Activated B cell treated with CpG ODN at 0.5 μM for 24 hours (primary cell): Measurements from ENCODE around the gene SDHC. TPM values are rescaled to one million over a fixed set of nuclear protein-coding genes. Genes with fewer than 3 reads are reported as not detected.

Experiments
- ATAC-seq: fragments of 200-7000 bp; cut with Tn5 transposase; one replicate; pipeline ENCODE4 v1.10.0; 2021; ENCODE audit warnings: low read depth, mild to moderate bottlenecking, moderate library complexity
- CTCF ChIA-PET: fragments of 350-600 bp; sonication (Branson Sonifier 250); formaldehyde crosslinking; loops from one replicate; lab custom pipeline; 2021; ENCODE audit warnings: antibody characterized with exemption; lab: Charles Lee
- POLR2A ChIA-PET: fragments of 350-600 bp; sonication (Branson Sonifier 250); formaldehyde crosslinking; loops from one replicate; lab custom pipeline; 2021; ENCODE audit warnings: antibody characterized with exemption; lab: Charles Lee
- DNase-seq: peaks from one replicate; pipeline ENCODE4 v3.0.0; 2022
- H3K27ac Mint-ChIP-seq: one replicate; pipeline ENCODE4 v1.8.0; 2020; ENCODE audit warnings: mixed read lengths
- H3K27me3 Mint-ChIP-seq: one replicate; pipeline ENCODE4 v1.8.0; 2021; ENCODE audit warnings: mixed read lengths
- H3K36me3 Mint-ChIP-seq: one replicate; pipeline ENCODE4 v1.8.0; 2021; ENCODE audit warnings: low read depth, mixed read lengths
- H3K4me1 Mint-ChIP-seq: one replicate; pipeline ENCODE4 v1.8.0; 2021; ENCODE audit warnings: mixed read lengths
- H3K4me3 Mint-ChIP-seq: one replicate; pipeline ENCODE4 v1.8.0; 2020; ENCODE audit warnings: mild to moderate bottlenecking, mixed read lengths
- H3K9me3 Mint-ChIP-seq: one replicate; pipeline ENCODE4 v1.8.0; 2020; ENCODE audit warnings: mixed read lengths
- intact Hi-C: fragments of 100-400 bp; cut with micrococcal nuclease; formaldehyde crosslinking; loops from one replicate; pipeline ENCODE4 v1.15.1; 2024
- total RNA-seq: library from RNA; stranded (reverse); gene quantifications from 2 replicates; pipeline ENCODE4 v1.2.3, GENCODE V29; 2022
- TF ChIP-seq, protein P1 (sequence below): fragments of 200-600 bp; IDR thresholded peaks from one replicate; pipeline ENCODE4 v1.8.0; 2022; ENCODE audit warnings: antibody characterized with exemption, mild to moderate bottlenecking

SDHC gene
- total RNA-seq, 1 donor from 2014 or later, result 160 TPM

DNA sequence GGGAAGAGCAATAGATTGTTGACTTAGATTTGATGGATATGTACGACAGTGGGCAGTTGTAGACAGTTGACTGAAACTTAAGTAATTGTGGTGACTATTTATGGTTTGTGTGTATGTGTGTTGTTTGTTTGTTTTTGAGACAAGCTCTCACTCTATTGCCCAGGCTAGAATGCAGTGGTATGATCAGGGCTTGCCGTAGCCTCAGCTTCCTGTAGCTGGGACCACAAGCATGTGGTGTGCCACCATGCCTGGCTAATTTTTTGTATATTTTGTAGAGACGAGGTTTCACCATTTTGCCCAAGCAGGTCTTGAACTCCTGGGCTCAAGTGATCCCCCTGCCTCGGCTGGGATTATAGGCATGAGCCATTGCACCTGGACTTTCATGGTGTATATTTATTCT lies 9.8 kb downstream of the SDHC start:
- H3K4me3 Mint-ChIP-seq, result no peak overlapping the region
- H3K4me1 Mint-ChIP-seq, result no peaks in the 10 kb centered on the region
- no peaks in the 10 kb centered on the region for H3K27me3 Mint-ChIP-seq
- H3K9me3 Mint-ChIP-seq, result no peaks in the 10 kb centered on the region
- H3K27ac Mint-ChIP-seq, result no peak overlapping the region
- ChIA-PET POLR2A (no interaction called here), CTCF (no interaction called here)
- intact Hi-C loops, result no loop called here
- peaks cover 40% of the 10 kb centered on the region for H3K36me3 Mint-ChIP-seq
- no peak for DNase-seq
- no peak for ATAC-seq
- TF ChIP-seq, protein P1, sequence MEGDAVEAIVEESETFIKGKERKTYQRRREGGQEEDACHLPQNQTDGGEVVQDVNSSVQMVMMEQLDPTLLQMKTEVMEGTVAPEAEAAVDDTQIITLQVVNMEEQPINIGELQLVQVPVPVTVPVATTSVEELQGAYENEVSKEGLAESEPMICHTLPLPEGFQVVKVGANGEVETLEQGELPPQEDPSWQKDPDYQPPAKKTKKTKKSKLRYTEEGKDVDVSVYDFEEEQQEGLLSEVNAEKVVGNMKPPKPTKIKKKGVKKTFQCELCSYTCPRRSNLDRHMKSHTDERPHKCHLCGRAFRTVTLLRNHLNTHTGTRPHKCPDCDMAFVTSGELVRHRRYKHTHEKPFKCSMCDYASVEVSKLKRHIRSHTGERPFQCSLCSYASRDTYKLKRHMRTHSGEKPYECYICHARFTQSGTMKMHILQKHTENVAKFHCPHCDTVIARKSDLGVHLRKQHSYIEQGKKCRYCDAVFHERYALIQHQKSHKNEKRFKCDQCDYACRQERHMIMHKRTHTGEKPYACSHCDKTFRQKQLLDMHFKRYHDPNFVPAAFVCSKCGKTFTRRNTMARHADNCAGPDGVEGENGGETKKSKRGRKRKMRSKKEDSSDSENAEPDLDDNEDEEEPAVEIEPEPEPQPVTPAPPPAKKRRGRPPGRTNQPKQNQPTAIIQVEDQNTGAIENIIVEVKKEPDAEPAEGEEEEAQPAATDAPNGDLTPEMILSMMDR, result no peak

DNA sequence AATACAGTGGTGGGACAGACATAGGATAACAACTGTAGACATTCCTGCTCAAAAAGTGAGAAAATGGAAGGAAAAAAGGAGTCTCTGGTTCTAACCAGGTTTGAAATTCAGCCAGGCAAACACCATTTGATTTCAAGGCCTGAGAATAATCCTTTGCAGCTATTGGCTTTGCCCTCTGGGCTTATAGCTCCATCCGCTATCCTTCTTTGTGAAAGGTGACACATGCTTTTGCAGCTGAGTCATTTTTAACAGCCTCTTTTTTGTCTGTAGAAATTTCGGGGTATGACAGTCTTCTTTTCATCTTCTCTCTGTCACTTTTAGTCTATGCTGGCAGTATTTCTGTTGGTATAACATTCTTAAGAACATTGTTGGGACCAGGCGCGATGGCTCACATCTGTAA lies 16.2 kb downstream of the SDHC start:
- CTCF ChIA-PET, result no interaction called here
- Mint-ChIP-seq H3K36me3 (peaks cover 77% of the 10 kb centered on the region), H3K9me3 (no peaks in the 10 kb centered on the region), H3K4me1 (no peaks in the 10 kb centered on the region), H3K4me3 (no peak overlapping the region), H3K27me3 (no peaks in the 10 kb centered on the region), H3K27ac (no peak overlapping the region)
- intact Hi-C loops, result no loop called here
- POLR2A ChIA-PET, result interaction anchor here (0.7 kb wide), 1 partner anchor 129 kb away, joined by 13 read pairs; no protein-coding TSS in a partner anchor
- no peak for DNase-seq
- no peak for ATAC-seq
- TF ChIP-seq, protein P1, result no peak

DNA sequence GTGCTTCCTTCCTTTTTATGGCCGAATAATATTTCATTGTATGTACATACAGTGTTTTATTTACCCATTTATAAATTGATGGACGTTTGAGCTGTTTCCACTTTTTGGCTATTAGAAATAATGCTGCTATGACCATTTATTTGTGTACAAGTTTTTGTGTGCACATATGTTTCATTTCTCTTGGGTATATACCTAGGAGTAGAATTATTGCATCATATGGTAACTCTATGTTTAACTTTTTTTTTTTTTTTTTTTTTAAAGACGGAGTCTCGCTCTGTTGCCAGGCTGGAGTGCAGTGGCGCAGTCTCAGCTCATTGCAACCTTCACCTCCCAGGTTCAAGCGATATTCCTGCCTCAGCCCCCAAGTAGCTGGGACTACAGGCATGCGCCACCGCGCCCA lies 19.0 kb downstream of the SDHC start:
- intact Hi-C loops, result no loop called here
- Mint-ChIP-seq H3K27ac (no peak overlapping the region), H3K27me3 (no peaks in the 10 kb centered on the region), H3K4me3 (no peak overlapping the region), H3K9me3 (no peaks in the 10 kb centered on the region), H3K36me3 (peaks cover 79% of the 10 kb centered on the region), H3K4me1 (no peaks in the 10 kb centered on the region)
- POLR2A ChIA-PET, result no interaction called here
- CTCF ChIA-PET, result no interaction called here
- ATAC-seq, result no peak
- TF ChIP-seq, protein P1, result no peak
- no peak for DNase-seq

DNA sequence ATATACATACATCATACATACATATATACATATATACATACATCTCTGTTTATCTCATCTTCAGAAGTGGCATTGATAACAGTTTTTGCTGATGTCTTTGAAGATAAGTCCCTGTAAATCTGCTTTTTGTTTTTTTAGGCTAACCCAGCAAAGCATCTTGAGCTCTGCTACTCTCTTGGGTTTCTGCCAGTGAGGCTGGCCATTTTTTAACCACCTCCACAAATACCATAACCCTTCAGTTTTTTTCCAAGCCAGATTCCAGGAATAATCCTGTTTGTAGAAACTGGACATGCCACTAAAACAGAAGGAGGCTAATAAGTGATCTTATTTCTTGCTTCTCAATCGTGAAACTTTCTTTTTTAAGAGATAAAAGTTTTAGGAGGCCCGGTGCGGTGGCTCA lies 21.6 kb downstream of the SDHC start:
- H3K4me3 Mint-ChIP-seq, result no peak overlapping the region
- ChIA-PET CTCF (no interaction called here), POLR2A (no interaction called here)
- DNase-seq, result no peak
- TF ChIP-seq, protein P1, result no peak
- H3K36me3 Mint-ChIP-seq, result peaks cover 70% of the 10 kb centered on the region
- no peaks in the 10 kb centered on the region for H3K27me3 Mint-ChIP-seq
- intact Hi-C loops, result no loop called here
- H3K4me1 Mint-ChIP-seq, result peaks cover 2% of the 10 kb centered on the region
- H3K9me3 Mint-ChIP-seq, result no peaks in the 10 kb centered on the region
- no peak overlapping the region for H3K27ac Mint-ChIP-seq
- ATAC-seq, result no peak

DNA sequence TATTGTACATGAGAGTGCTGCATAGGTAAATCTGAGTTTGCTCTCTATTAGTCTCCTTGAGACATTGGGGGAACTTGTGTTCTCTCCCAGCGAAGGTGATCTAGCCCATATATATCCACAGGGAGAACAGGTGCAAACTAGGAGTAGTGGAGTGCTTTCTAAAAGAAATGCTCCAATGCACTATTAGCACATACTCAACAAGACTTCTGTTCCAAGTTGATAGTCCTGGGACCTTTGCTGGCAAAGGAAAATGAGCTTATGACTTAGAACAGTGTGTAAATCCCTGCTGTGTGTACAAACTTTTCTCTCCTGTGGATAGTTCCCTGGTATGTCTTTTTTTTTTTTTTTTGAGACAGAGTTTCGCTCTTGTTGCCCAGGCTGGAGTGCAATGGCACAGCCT lies 28.0 kb downstream of the SDHC start:
- DNase-seq (no peak), ATAC-seq (no peak)
- CTCF ChIA-PET, result interaction anchor here (0.6 to 1.6 kb wide), 2 partner anchors 42 to 115 kb away, joined by 3 read pairs; no protein-coding TSS in a partner anchor
- H3K4me3 Mint-ChIP-seq, result no peak overlapping the region
- intact Hi-C loops, result no loop called here
- no peaks in the 10 kb centered on the region for H3K27me3 Mint-ChIP-seq
- no peaks in the 10 kb centered on the region for H3K9me3 Mint-ChIP-seq
- TF ChIP-seq, protein P1, result no peak
- H3K36me3 Mint-ChIP-seq, result peaks cover 59% of the 10 kb centered on the region
- POLR2A ChIA-PET, result interaction anchor here (0.6 kb wide), 1 partner anchor 40 kb away, joined by 3 read pairs; no protein-coding TSS in a partner anchor
- peaks cover 2% of the 10 kb centered on the region for H3K4me1 Mint-ChIP-seq
- no peak overlapping the region for H3K27ac Mint-ChIP-seq
